CD4-positive, alpha-beta T cell treated with Interferon alpha-2 for 1 hour (primary cell): ENCODE data around the gene ABCA8.

Source experiments
- DNase-seq, 2 donors: peaks; one replicate each; pipeline ENCODE4 v3.0.0-alpha.2; 2020 to 2022

ABCA8 gene

GRCh38 chr17:68868708-68869107 lies 86.5 kb downstream of the ABCA8 start:
- no peak for DNase-seq

GRCh38 chr17:68867759-68868516 lies 87.3 kb downstream of the ABCA8 start:
- no peak for DNase-seq

- DNase-seq, result no peak
These were observed 89.6 kb downstream of the ABCA8 start for GRCh38 chr17:68865584-68865983.

DNA sequence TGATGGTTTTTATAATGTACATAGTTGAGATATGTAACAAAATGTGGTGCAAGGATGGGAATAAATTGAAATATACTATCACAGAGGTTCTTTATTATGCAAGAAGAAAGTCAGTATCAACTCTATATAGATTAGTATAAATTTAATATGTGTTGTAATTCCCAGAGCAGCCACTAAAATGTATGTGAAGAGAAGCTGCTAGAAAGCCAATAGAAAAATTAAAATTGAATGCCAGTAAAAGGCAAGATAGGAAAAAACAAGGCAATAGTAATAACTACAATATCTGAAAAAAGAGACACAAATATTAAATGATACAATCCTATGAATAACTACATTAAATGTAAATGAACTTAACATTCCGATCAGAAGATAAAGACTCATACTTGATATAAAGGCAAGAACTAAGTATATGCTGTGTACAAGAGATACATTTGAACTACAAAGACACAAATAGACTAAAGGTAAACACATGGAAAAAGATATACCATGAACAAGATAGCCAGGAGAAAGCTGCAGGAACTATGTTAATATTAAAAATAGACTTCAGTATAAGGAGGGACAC lies 92.0 kb downstream of the ABCA8 start:
- DNase-seq, result no peak

- DNase-seq, result no peak
These were observed 93.6 kb downstream of the ABCA8 start for GRCh38 chr17:68861602-68862001.

DNA sequence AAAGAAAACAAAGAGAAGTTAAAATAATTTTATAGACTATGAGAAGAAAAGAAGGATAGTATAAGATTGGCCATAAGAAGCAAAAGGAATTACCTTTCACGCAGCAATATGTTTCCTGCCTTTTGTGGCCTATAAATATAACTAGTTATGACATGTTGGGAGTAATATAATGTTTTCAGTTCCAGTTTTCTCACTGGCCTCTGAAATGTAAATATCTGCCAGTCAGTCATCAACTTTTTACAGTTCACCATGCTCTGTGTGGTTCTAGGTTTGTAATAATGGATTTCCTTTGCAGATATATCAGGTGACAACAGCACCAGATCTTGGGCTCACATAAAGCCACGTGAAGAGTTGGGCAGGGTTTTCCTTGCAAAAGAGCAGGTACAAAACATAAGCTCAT lies 94.3 kb downstream of the ABCA8 start:
- DNase-seq, result no peak

- no peak for DNase-seq
These were observed 100.7 kb downstream of the ABCA8 start for GRCh38 chr17:68854452-68854851.

GRCh38 chr17:68853439-68853838 lies 101.8 kb downstream of the ABCA8 start:
- DNase-seq, result no peak

DNA sequence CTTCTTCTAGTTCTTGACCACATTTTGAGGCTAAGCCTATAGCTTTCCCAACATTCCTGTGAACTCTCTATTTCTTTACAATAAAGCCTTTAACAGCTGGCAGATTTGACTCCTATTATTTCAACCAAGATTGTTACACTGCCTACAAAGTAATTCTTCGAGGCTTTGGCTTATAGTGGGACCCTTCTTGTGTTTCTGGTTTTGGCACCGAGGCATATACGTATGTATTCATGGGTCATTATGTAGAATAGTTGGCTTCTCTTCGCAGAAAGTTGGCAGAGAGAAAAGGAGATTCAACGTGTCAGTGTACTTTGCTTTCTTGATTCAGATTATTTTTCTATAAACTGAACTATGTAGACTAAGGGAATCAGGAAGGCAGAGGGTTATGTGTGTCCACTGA lies 102.2 kb downstream of the ABCA8 start:
- DNase-seq, result no peak

GRCh38 chr17:68851890-68852289 lies 103.3 kb downstream of the ABCA8 start:
- DNase-seq, result no peak

- no peak for DNase-seq
These were observed 104.3 kb downstream of the ABCA8 start for GRCh38 chr17:68850749-68851510.

- DNase-seq, result no peak
These were observed 105.2 kb downstream of the ABCA8 start for GRCh38 chr17:68849673-68850610.

DNA sequence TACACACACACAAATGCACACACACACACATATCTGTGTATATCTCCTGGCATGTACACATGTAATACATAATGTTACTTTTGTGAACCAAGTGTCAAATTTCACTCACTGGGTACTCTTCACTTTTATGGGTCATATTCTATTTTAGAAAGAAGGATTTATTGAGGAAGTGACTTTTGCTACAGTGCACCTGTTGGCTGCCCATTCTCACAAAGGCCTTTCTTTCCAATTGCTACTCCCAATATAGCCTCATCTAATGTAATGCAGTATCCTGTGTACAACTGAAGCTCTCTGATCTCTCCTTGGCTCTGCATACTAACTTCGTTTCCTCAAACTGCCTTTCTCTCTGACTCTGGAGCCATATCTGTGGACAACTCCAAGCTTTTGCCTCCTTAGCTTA lies 107.5 kb downstream of the ABCA8 start:
- no peak for DNase-seq

- no peak for DNase-seq
These were observed 111.7 kb downstream of the ABCA8 start for GRCh38 chr17:68843522-68843921.

- no peak for DNase-seq
These were observed 115.1 kb downstream of the ABCA8 start for GRCh38 chr17:68840073-68840472.

- DNase-seq, result no peak
These were observed 120.1 kb downstream of the ABCA8 start for GRCh38 chr17:68835071-68835470.

DNA sequence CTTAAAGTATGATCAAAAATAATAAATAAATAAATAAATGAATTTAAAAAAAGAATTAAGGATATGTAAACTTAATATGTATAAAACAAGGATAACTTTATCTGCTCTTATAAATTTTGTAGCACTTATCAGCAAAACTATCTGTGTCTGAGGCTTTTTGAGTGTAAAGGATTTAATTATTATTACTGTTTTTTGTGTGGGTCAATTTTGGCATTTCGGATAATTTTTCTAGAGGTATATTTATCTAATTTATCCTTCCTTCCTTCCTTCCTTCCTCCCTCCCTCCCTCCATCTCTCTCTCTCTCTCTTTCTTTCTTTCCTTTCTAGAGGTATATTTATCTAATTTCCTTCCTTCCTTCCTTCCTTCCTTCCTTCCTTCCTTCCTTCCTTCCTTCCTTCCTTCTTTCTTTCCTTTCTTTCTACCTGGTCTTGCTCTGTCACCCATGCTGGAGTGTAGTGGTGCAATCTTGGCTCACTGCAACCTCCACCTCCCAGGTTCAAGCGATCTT lies 120.8 kb downstream of the ABCA8 start:
- DNase-seq, result no peak

DNA sequence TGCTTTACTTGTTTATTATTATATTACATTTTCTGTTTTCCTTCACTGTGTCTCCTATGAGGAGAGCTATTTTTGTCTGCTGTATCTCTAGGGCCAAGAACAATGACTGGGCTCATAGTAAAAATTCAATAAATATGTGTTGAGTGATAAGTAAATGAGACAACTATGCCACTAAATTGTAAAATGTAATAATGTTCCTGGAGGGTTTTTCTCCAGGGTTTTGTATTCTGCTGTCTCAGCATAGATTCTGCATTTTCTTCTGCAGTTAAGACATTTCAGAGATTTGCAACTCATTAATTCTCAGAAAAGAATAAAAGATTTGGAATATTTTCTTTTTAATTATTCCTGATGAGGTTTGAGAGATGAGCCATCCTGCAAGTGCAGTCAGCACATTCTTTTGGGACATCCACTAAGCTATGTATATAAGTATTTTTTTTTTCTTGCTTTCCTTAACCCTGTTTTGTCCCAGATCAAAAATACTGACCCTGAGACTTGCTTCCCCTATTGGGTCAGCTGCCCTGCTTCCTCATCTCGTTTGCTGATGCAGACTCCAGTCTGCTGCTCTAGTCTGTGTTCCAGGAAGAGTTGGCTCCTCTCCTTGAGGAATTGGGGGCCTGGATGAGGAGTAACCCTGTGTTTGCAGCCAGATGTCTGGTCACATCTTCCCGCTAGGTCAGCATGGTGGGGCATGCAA lies 122.9 kb downstream of the ABCA8 start:
- DNase-seq, result no peak

- DNase-seq, result no peak
These were observed 124.0 kb downstream of the ABCA8 start for GRCh38 chr17:68831170-68831569.

GRCh38 chr17:68830313-68830712 lies 124.9 kb downstream of the ABCA8 start:
- no peak for DNase-seq

DNA sequence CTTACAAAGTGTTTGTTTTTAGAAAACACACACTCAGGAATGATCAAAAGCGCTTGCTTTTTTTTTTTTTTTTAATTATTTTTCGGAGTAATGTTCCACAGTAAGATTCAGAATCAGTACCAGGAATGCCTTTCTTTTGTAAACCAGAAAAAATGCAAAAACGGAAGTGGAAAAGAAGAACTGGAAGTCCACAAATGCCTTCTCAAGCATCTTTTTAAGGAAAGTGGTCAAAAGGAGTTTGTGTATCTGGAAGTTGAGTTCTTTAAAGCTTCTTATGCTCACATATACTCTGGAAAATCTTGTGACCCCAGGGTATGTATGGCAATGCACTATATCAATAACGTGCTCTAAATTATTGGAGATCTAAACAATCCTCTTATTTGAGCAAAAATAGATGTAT lies 126.0 kb downstream of the ABCA8 start:
- no peak for DNase-seq

- no peak for DNase-seq
These were observed 130.5 kb downstream of the ABCA8 start for GRCh38 chr17:68824707-68825106.
